Heart right ventricle (tissue), 16 donors: Measurements from ENCODE around the gene NECTIN4. TPM values are rescaled to one million over a fixed set of nuclear protein-coding genes. Genes with fewer than 3 reads are reported as not detected.

ENCODE experiments used
- ATAC-seq, 8 donors: fragments of 200-7000 bp; cut with Tn5 transposase; one replicate each; pipeline ENCODE4 v1.9.1; 2020; ENCODE audit warnings: mild to moderate bottlenecking in 8 of 8, moderate library complexity in 8 of 8, moderate number of reproducible peaks in 1 of 8
- DNase-seq, 2 donors: peaks; one replicate each; pipeline ENCODE4 v3.0.0-alpha.2; 2020
- H3K27ac ChIP-seq, 10 donors: fragments of 200-600 bp; sonication (generic) in 2 of 10; one replicate each; pipeline versions ENCODE4 v1.5.0 to v1.8.0; 2020 to 2022; ENCODE audit warnings: mild to moderate bottlenecking in 3 of 10
- H3K27me3 ChIP-seq, 7 donors: fragments of 200-600 bp; one replicate each; pipeline ENCODE4 v1.8.0; 2021 to 2022; ENCODE audit warnings: mild to moderate bottlenecking in 2 of 7
- H3K36me3 ChIP-seq, 9 donors: fragments of 200-600 bp; sonication (generic) in 1 of 9; one replicate each; pipeline versions ENCODE4 v1.5.0 to v1.8.0; 2020 to 2022; ENCODE audit warnings: mild to moderate bottlenecking in 2 of 9
- H3K4me1 ChIP-seq, 9 donors: fragments of 200-600 bp; sonication (generic) in 1 of 9; one replicate each; pipeline versions ENCODE4 v1.5.0 to v1.8.0; 2020 to 2022; ENCODE audit warnings: mild to moderate bottlenecking in 4 of 9
- H3K4me3 ChIP-seq, 10 donors: fragments of 200-600 bp; sonication (generic) in 2 of 10; one replicate each; pipeline versions ENCODE4 v1.5.0 to v1.8.0; 2020 to 2022; ENCODE audit warnings: mild to moderate bottlenecking in 7 of 10, moderate library complexity in 2 of 10
- H3K9me3 ChIP-seq, 11 donors: fragments of 200-600 bp in 10 of 11; sonication (generic) in 2 of 11; one replicate each; pipeline versions ENCODE4 v1.5.0 to v1.8.0; 2013 to 2022; ENCODE audit warnings: mild to moderate bottlenecking in 2 of 11, control low read depth in 1 of 11, moderate library complexity in 1 of 11
- WGBS, 2 donors: extraction: QIAGEN DNeasy Blood & Tissue Kit; methylation state at CpG; one replicate each; pipeline ENCODE4 v1.1.7; 2013; ENCODE audit warnings: inconsistent platforms in 1 of 2; 5-methylcytosine and 5-hydroxymethylcytosine counted together
- intact Hi-C, 10 donors: fragments of 100-400 bp; cut with DNase I; formaldehyde crosslinking; loops; one replicate each; pipeline versions ENCODE4 v1.11.1 to v1.14.2; 2022
- polyA plus RNA-seq, 2 donors: library from polyadenylated mRNA; stranded (reverse); fragments of 200-250 nt; gene quantifications; one replicate each; pipeline ENCODE4 v1.2.3, GENCODE V29; 2013
- total RNA-seq, 10 donors: library from RNA; stranded (reverse); fragmentation: NEBNext Ultra II Directional in 3 of 10; extraction: Animal tissue kit (Norgen Biotek cat#: 25700) in 3 of 10; gene quantifications; one replicate each; pipeline versions ENCODE4 v1.2.1 to v1.2.4, GENCODE V29; 2021 to 2023
- TF ChIP-seq, protein P1 (sequence below), 9 donors: fragments of 200-600 bp; sonication (generic) in 2 of 9; IDR thresholded peaks; one replicate each; pipeline versions ENCODE4 v1.5.0 to v1.8.0; 2021 to 2022; ENCODE audit warnings: antibody characterized with exemption in 9 of 9, mild to moderate bottlenecking in 5 of 9, moderate library complexity in 1 of 9
- donor health status: Arrhythmogenic right ventricular cardiomyopathy.
- donor health status: ischemic (EF 13 %, LVEDD 7.1; RV severe dilation, severe dysfunction).
- donor health status: healthy with polysubstance abuse.
- donor health status: DM: no; HTN: yes; CAD: no.
- donor health status: DM: no; HTN: no; CAD: no.
- donor health status: ischemic (EF 25% LVEDD 6.9; RV normal size, moderate dysfunction).
- donor health status: ischemic (EF 25% LVEDD 5.7; RV mildly dilated, moderate dysfunction).
- donor health status: healthy.
- donor health status: DM: yes; HTN: yes; CAD: no.
- donor health status: Ischemic cardiomyopathy.
- donor health status: ischemic (EF 35%, LVEDD 5.7; RV mildly dilated, moderate dysfunction).
- donor health status: nonischemic (EF 11% LVEDD 7.7; RV severe dilation, severe dysfunction).
- donor health status: DM: yes; HTN: yes; CAD: no.
- donor health status: PGD.
- donor health status: ischemic (EF 29% LVEDD 5.4; RV normal size, mild dysfunction).
- donor health status: nonischemic (EF 23%, LVEDD 6.1; RV moderate dilation, normal function).

NECTIN4 gene
- total and polyA plus RNA-seq, 12 donors, result 0.06 to 0.19 TPM; not detected in 10

DNA sequence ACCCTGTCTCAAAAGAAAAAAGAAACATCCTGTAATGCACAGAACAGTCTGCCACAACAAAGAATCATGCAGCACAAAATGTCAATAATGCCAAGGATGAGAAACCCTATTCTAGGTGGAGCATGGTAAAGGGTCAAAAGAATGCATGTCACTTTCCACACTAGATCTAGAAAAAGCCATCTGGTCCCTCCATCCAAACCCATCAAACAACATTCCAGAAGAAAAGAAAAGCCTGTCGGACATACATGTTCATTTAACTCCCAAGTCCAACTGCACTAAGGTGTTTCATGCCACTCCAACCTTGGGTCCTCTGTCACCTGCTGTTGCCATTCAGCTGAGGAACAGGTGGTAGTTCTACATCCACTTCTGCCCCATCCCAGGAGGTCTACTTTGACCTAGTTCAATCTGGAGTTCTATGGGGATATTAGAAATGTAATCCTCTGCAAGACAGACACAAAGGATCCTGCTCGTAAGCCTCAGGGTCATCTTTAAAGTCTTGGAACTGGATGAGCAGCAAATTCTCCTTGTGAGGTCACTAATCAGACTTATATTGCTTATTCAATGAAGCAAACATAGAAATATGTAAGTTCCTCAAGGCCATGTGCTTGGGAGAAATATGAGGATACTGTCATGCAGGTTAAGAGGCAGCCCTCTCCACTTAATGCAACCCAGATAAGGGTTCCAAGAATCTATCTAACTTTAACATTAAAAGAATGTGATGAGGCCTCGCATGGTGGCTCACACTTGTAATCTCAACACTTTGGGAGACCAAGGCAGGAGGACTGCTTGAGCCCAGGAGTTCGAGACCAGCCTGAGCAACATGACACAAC lies 39.4 kb upstream of the NECTIN4 start:
- Histone ChIP-seq H3K36me3 (peaks cover 0 to 70% (median 28%) of the 10 kb centered on the region in 9 donors), H3K4me1 (peaks cover 2 to 58% (median 43%) of the 10 kb centered on the region in 9 donors), H3K4me3 (no peak overlapping the region), H3K27me3 (no peaks in the 10 kb centered on the region), H3K9me3 (no peaks in the 10 kb centered on the region), H3K27ac (peak overlapping the region in 1 of 10 donors; percentile 89)
- TF ChIP-seq, protein P1, sequence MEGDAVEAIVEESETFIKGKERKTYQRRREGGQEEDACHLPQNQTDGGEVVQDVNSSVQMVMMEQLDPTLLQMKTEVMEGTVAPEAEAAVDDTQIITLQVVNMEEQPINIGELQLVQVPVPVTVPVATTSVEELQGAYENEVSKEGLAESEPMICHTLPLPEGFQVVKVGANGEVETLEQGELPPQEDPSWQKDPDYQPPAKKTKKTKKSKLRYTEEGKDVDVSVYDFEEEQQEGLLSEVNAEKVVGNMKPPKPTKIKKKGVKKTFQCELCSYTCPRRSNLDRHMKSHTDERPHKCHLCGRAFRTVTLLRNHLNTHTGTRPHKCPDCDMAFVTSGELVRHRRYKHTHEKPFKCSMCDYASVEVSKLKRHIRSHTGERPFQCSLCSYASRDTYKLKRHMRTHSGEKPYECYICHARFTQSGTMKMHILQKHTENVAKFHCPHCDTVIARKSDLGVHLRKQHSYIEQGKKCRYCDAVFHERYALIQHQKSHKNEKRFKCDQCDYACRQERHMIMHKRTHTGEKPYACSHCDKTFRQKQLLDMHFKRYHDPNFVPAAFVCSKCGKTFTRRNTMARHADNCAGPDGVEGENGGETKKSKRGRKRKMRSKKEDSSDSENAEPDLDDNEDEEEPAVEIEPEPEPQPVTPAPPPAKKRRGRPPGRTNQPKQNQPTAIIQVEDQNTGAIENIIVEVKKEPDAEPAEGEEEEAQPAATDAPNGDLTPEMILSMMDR (IDR thresholded peaks at IDR 0.05), result no peak
- intact Hi-C loops, result loop anchor here in 1 of 10 donors (1.0 kb wide), 1 partner anchor 10 kb away; no protein-coding TSS in a partner anchor
- DNase-seq (no peak), ATAC-seq (no peak)
- WGBS, 2 donors, result 87 to 88% methylated on average over 4 of the region's 4 CpGs

DNA sequence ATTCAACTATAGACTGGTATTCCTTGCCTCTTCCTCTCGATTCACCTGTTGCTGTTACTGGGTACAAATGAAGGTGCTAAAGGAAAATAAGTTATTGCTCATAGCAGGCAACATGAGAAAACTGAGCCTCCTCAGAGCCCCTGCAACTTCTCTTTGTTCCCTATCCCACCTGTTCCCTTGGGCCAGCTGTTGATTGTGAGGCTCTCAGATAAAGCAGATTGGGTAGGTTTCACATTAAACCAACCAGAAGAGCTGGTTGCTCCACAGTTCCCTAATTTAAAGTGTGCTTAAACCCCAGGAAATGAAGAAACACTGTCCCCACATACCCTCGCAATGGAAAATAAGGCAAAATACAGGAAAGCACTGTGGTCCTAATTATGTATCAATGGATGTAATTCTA lies 38.3 kb upstream of the NECTIN4 start:
- TF ChIP-seq, protein P1 (IDR thresholded peaks at IDR 0.05), result no peak
- 80 to 90% methylated on average over 2 of the region's 2 CpGs for WGBS, 2 donors
- H3K36me3 ChIP-seq, result peaks cover 0 to 82% (median 38%) of the 10 kb centered on the region in 9 donors
- peak overlapping the region in 1 of 10 donors; percentile 22 for H3K27ac ChIP-seq
- H3K4me3 ChIP-seq, result no peak overlapping the region
- DNase-seq, result no peak
- no peaks in the 10 kb centered on the region for H3K9me3 ChIP-seq
- ATAC-seq, result no peak
- no peaks in the 10 kb centered on the region for H3K27me3 ChIP-seq
- intact Hi-C loops, result loop anchor here in 1 of 10 donors (1.0 kb wide), 1 partner anchor 8 kb away; no protein-coding TSS in a partner anchor
- H3K4me1 ChIP-seq, result peaks cover 0 to 53% (median 39%) of the 10 kb centered on the region in 9 donors

GRCh38 chr1:161122967-161123366 lies 33.6 kb upstream of the NECTIN4 start:
- TF ChIP-seq, protein P1 (IDR thresholded peaks at IDR 0.05), result no peak
- 83 to 87% methylated on average over 6 of the region's 6 CpGs for WGBS, 2 donors
- Histone ChIP-seq H3K9me3 (no peaks in the 10 kb centered on the region), H3K4me1 (peaks cover 10 to 52% (median 33%) of the 10 kb centered on the region in 9 donors), H3K4me3 (no peak overlapping the region), H3K27ac (no peak overlapping the region), H3K36me3 (peaks cover 0 to 84% (median 63%) of the 10 kb centered on the region in 9 donors), H3K27me3 (no peaks in the 10 kb centered on the region)
- intact Hi-C loops, result no loop called here
- ATAC-seq (no peak), DNase-seq (no peak)

GRCh38 chr1:161121834-161122233 lies 32.5 kb upstream of the NECTIN4 start:
- Histone ChIP-seq H3K4me1 (peaks cover 13 to 46% (median 30%) of the 10 kb centered on the region in 9 donors), H3K36me3 (peaks cover 0 to 72% (median 52%) of the 10 kb centered on the region in 9 donors), H3K4me3 (no peak overlapping the region), H3K27me3 (no peaks in the 10 kb centered on the region), H3K27ac (peak overlapping the region in 1 of 10 donors; percentile 23), H3K9me3 (no peaks in the 10 kb centered on the region)
- 70 to 75% methylated on average over 4 of the region's 4 CpGs for WGBS, 2 donors
- TF ChIP-seq, protein P1 (IDR thresholded peaks at IDR 0.05), result no peak
- DNase-seq (no peak), ATAC-seq (no peak)
- intact Hi-C loops, result no loop called here
